ENCODE data around the gene MACROD2.

DNA sequence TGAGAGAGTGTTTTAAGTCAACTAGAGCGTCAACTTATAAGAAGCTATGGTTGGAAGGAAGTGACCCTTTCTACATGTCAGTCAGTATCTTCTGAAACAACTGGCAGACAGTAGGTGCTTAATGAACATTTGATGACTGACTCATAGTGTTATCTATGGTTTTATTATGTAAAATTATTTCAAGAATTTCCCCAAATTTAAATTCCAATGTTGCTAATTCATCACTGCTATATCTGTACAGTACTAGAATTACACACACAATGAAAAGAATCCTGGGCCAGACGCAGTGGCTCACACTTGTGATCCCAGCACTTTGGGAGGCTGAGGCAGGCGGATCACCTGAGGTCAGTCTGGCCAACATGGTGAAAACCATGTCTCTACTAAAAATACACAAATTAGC lies 1063.5 kb downstream of the MACROD2 start:
- TF ChIP-seq CTCF (tag by site-specific recombination; IDR thresholded peaks at IDR 0.05): no peak
- TF ChIP-seq, protein P1, sequence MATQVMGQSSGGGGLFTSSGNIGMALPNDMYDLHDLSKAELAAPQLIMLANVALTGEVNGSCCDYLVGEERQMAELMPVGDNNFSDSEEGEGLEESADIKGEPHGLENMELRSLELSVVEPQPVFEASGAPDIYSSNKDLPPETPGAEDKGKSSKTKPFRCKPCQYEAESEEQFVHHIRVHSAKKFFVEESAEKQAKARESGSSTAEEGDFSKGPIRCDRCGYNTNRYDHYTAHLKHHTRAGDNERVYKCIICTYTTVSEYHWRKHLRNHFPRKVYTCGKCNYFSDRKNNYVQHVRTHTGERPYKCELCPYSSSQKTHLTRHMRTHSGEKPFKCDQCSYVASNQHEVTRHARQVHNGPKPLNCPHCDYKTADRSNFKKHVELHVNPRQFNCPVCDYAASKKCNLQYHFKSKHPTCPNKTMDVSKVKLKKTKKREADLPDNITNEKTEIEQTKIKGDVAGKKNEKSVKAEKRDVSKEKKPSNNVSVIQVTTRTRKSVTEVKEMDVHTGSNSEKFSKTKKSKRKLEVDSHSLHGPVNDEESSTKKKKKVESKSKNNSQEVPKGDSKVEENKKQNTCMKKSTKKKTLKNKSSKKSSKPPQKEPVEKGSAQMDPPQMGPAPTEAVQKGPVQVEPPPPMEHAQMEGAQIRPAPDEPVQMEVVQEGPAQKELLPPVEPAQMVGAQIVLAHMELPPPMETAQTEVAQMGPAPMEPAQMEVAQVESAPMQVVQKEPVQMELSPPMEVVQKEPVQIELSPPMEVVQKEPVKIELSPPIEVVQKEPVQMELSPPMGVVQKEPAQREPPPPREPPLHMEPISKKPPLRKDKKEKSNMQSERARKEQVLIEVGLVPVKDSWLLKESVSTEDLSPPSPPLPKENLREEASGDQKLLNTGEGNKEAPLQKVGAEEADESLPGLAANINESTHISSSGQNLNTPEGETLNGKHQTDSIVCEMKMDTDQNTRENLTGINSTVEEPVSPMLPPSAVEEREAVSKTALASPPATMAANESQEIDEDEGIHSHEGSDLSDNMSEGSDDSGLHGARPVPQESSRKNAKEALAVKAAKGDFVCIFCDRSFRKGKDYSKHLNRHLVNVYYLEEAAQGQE (tag by site-specific recombination; IDR thresholded peaks at IDR 0.05): no peak
- TF ChIP-seq, protein P2, sequence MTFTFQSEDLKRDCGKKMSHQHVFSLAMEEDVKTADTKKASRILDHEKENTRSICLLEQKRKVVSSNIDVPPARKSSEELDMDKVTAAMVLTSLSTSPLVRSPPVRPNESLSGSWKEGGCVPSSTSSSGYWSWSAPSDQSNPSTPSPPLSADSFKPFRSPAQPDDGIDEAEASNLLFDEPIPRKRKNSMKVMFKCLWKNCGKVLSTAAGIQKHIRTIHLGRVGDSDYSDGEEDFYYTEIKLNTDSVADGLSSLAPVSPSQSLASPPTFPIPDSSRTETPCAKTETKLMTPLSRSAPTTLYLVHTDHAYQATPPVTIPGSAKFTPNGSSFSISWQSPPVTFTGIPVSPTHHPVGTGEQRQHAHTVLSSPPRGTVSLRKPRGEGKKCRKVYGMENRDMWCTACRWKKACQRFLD (tag by site-specific recombination; IDR thresholded peaks at IDR 0.05): no peak
- no peak for TF ChIP-seq ZNF473 (tag by site-specific recombination; IDR thresholded peaks at IDR 0.05)
- no peak for TF ChIP-seq PATZ1 (tag by site-specific recombination; IDR thresholded peaks at IDR 0.05)
- no peak for TF ChIP-seq ZNF274 (IDR thresholded peaks at IDR 0.05; ENCODE audit: low read length)
- TF ChIP-seq ZNF274 (tag by site-specific recombination; IDR thresholded peaks at IDR 0.05; ENCODE audit: borderline replicate concordance): no peak
- TF ChIP-seq ZNF211 (tag by site-specific recombination; IDR thresholded peaks at IDR 0.05; ENCODE audit: low read depth): no peak
